Epithelial cell of proximal tubule (primary cell): ENCODE measurements around the gene TBC1D20. TPM values are rescaled to one million over a fixed set of nuclear protein-coding genes. Genes with fewer than 3 reads are reported as not detected.

Source experiments
- DNase-seq: peaks from one replicate; pipeline ENCODE4 v3.0.0-alpha.2; 2011; ENCODE audit warnings: low read depth
- H3K4me3 ChIP-seq: 2 replicates; pipeline ENCODE4 v1.5.1; 2011; ENCODE audit warnings: low read depth, mild to moderate bottlenecking, low read length
- total RNA-seq: library from RNA; depleted of rRNA; stranded (reverse); fragments of >200 nt; gene quantifications from 2 replicates; pipeline ENCODE4 v1.2.3, GENCODE V29; 2015
- TF ChIP-seq, protein P1 (sequence below): conservative IDR thresholded peaks from 2 replicates; pipeline ENCODE4 v1.5.1; 2012; ENCODE audit warnings: low read depth, mild to moderate bottlenecking, low read length

Gene TBC1D20
- total RNA-seq, 1 donor from 2014 or later = 16.4 TPM

DNA sequence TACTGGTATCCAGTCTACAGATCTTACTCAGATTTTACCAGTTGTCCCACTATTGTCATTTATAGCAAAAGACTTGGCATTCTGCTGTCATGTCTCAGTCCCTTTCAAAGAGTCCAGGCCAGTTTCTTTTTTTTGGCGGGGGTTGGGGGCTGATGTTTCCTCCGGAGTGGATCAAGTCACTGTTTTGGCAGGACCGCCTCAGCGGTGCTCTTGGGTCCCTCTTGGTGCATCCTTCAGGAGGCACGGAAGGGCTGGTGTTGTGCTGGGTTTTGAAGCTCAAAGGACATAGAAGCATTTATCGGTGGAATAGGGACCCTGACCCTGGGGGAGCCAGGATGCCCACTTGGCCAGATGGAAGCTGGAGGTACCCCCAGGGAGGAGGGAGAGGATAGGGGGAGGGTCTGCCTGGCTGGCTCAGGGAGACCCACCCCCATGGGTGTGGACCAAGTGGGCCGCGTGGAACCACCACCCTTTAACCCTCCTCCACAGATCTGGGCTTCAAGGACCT is 43.4 kb downstream of the TBC1D20 start:
- H3K4me3 ChIP-seq = no peak overlapping the region
- TF ChIP-seq, protein P1, sequence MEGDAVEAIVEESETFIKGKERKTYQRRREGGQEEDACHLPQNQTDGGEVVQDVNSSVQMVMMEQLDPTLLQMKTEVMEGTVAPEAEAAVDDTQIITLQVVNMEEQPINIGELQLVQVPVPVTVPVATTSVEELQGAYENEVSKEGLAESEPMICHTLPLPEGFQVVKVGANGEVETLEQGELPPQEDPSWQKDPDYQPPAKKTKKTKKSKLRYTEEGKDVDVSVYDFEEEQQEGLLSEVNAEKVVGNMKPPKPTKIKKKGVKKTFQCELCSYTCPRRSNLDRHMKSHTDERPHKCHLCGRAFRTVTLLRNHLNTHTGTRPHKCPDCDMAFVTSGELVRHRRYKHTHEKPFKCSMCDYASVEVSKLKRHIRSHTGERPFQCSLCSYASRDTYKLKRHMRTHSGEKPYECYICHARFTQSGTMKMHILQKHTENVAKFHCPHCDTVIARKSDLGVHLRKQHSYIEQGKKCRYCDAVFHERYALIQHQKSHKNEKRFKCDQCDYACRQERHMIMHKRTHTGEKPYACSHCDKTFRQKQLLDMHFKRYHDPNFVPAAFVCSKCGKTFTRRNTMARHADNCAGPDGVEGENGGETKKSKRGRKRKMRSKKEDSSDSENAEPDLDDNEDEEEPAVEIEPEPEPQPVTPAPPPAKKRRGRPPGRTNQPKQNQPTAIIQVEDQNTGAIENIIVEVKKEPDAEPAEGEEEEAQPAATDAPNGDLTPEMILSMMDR = no peak
- DNase-seq = no peak

DNA sequence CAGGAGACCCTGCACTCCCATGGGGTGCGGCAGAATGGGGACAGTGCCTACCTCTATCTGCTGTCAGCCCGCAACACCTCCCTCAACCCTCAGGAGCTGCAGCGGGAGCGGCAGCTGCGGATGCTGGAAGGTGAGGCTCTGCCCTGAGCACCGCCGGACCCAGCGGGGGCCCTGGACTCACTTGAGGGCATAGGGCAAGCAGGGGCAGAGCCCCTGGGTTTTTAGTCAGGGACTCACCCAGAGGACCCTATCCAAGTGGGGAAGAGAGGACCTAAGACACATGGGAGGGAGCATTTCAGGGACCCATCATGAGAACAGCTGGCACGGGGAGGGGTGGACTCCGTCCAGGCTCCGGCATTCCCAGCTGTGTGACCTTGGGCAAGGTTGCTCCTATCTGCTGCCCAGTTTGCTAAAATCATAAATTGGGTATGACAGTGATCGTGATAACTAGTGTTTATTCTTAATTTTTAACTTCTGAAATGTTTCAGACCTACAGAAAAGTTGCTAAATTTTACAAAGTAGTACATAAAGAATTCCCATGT is 44.5 kb downstream of the TBC1D20 start:
- no peak overlapping the region for H3K4me3 ChIP-seq
- TF ChIP-seq, protein P1 = no peak
- no peak for DNase-seq

DNA sequence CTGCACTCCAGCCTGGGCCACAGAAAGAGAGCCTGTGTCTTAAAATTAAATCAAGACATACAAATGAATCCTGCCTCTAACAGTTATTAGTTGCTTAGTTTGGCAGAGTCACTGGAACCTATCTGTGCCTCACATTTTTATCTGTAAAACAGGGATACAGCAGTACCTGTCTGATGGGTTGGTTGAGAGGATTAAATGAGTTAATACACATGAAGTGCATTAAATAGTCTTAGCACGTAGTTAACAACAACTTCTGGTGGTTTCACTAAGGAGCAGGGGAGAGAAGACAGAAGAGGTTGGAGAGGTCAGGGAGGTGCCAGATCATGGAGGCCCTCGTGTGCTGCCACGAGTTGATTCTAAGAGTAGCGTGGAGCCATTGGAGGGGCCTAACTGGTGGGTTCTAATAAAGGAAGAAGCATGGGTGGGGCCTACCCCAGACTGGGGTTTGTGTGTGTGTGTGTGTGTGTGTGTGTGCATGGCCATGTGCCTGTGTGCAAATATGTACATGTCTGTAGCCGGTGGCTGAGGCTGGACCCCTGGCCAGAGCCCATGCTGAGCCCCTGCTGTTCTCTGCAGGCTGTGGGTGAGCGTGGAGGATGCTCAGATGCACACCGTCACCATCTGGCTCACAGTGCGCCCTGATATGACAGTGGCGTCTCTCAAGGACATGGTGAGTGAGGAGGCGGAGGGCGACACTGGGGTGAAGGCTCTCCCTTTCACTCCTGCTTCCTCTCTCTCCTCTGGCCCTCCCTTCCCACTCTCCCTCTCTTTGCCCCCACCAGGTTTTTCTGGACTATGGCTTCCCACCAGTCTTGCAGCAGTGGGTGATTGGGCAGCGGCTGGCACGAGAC is 45.2 kb downstream of the TBC1D20 start:
- DNase-seq = no peak
- TF ChIP-seq, protein P1 = no peak
- no peak overlapping the region for H3K4me3 ChIP-seq

DNA sequence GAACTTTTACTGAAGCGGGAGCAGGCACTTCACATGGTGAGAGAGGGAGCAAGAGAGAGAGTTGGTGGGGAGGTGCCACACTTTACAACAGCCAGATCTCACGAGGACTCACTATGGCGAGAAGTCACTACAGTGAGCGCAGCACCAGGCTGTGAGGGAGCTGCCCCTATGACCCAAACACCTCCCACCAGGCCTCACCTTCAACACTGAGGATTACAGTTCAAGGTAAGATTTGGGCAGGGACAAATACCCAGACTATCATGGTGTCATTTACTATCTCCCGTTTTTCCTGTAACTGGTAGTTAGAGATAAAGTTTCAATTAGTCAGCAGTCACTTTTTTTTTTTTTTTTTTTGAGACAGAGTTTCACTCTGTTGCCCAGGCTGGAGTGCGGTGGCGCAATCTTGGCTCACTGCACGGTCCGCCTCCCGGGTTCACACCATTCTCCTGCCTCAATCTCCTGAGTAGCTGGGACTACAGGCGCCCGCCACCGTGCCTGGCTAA is 46.5 kb downstream of the TBC1D20 start:
- H3K4me3 ChIP-seq = no peak overlapping the region
- no peak for DNase-seq
- TF ChIP-seq, protein P1 = no peak

DNA sequence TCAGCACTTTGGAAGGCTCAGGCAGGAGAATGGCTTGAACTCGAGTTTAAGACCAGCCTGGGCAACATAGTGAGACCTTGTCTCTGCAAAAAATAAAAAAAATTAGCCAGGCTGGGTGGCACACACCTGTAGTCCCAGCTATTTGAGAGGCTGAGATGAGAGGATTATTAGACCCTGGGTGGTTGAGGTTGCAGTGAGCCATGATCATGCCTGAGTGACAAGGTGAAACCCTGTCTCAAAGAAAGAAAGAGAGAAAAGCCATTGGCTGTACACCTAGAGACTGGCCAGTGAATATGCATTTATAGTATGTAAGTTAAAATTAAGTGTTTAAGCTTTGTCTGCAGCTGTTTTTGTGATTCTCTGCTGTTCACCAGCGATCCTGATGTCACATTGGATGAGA is 48.2 kb downstream of the TBC1D20 start:
- TF ChIP-seq, protein P1 = no peak
- no peak overlapping the region for H3K4me3 ChIP-seq
- no peak for DNase-seq

DNA sequence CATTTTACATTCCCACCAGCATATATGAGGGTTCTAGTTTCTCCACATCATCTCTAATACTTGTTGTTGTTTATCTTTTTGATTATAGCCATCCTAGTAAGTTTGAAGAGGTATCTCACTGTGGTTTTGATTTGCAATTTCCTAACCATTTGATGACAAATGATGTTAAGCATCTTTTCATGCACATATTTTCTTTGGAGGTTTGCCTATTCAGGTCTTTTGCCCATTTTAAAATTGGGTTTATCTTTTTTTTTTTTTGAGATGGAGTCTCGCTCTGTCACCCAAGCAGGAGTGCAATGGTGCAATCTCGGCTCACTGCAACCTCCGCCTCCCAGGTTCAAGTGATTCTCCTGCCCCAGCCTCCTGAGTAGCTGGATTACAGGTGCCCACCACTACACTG is 50.3 kb downstream of the TBC1D20 start:
- H3K4me3 ChIP-seq = no peak overlapping the region
- TF ChIP-seq, protein P1 = no peak

More for the DNA sequence above, 50.3 kb downstream of the TBC1D20 start:
- no peak for DNase-seq
